Sigmoid colon (tissue), 7 donors: ENCODE measurements around the gene HMCN2. TPM values are rescaled to one million over a fixed set of nuclear protein-coding genes. Genes with fewer than 3 reads are reported as not detected.

ENCODE experiments used
- DNase-seq: peaks from one replicate; pipeline ENCODE4 v3.0.0-alpha.2; 2019
- H3K27ac ChIP-seq, 4 donors: fragments of 200-600 bp; sonication (generic); one replicate each; pipeline ENCODE4 v1.5.1; 2016 to 2019; ENCODE audit warnings: mild to moderate bottlenecking in 1 of 4
- H3K27me3 ChIP-seq, 3 donors: fragments of 200-600 bp; sonication (generic); one replicate each; pipeline ENCODE4 v1.5.1; 2019; ENCODE audit warnings: mild to moderate bottlenecking in 1 of 3
- H3K36me3 ChIP-seq, 4 donors: fragments of 200-600 bp; sonication (generic); one replicate each; pipeline ENCODE4 v1.5.1; 2016 to 2019
- H3K4me1 ChIP-seq, 4 donors: fragments of 200-600 bp; sonication (generic); one replicate each; pipeline ENCODE4 v1.5.1; 2017 to 2019
- H3K4me3 ChIP-seq, 4 donors: fragments of 200-600 bp; sonication (generic); one replicate each; pipeline ENCODE4 v1.5.1; 2017 to 2019; ENCODE audit warnings: mild to moderate bottlenecking in 2 of 4, moderate library complexity in 1 of 4
- H3K9me3 ChIP-seq, 4 donors: fragments of 200-600 bp in 3 of 4; sonication (generic) in 3 of 4; one replicate each; pipeline versions ENCODE4 v1.5.1 to v1.6.1; 2013 to 2019
- CTCF ChIP-seq, 4 experiments: fragments of 450-650 bp in 3 of 4; fragments of 200-600 bp in 1 of 4; IDR thresholded peaks; one replicate each; pipeline ENCODE4 v1.5.1; 2016 to 2019; ENCODE audit warnings: antibody characterized with exemption in 4 of 4, mild to moderate bottlenecking in 3 of 4, moderate library complexity in 2 of 4
- EP300 ChIP-seq, 4 donors: sonication (generic); formaldehyde crosslinking; IDR thresholded peaks; one replicate each; pipeline ENCODE4 v1.6.1; 2017; ENCODE audit warnings: antibody characterized with exemption in 4 of 4
- POLR2A ChIP-seq, 2 donors: fragments of 450-650 bp; IDR thresholded peaks; one replicate each; pipeline ENCODE4 v1.6.1; 2016; ENCODE audit warnings: antibody characterized with exemption in 2 of 2, mild to moderate bottlenecking in 2 of 2, moderate library complexity in 2 of 2
- POLR2AphosphoS5 ChIP-seq, 4 donors: sonication (generic); formaldehyde crosslinking; IDR thresholded peaks; one replicate each; pipeline ENCODE4 v1.6.1; 2017; ENCODE audit warnings: antibody characterized with exemption in 4 of 4
- WGBS, 2 donors: extraction: QIAGEN DNeasy Blood & Tissue Kit; methylation state at CpG; one replicate each; pipeline ENCODE4 v1.1.7; 2013; 5-methylcytosine and 5-hydroxymethylcytosine counted together
- intact Hi-C: fragments of 100-400 bp; cut with DNase I; formaldehyde crosslinking; loops from one replicate; pipeline ENCODE4 v1.15.1; 2023
- polyA plus RNA-seq, 3 donors: library from polyadenylated mRNA; stranded (reverse); fragments of 200-250 nt; gene quantifications; one replicate each; pipeline ENCODE4 v1.2.3, GENCODE V29; 2013
- total RNA-seq, 4 donors: library from RNA; depleted of rRNA; stranded (reverse); fragments of >200 nt; gene quantifications; one replicate each; pipeline ENCODE4 v1.1.0, GENCODE V29; 2016
- donor health status: healthy with polysubstance abuse.
- donor health status: Bipolar disorder and iron deficiency.
- donor health status: healthy.

The HMCN2 gene
- total and polyA plus RNA-seq, 7 donors, result 3.6 to 106 (median 13.2) TPM

- WGBS, 2 donors, result 94 to 97% methylated on average over 8 of the region's 8 CpGs
- DNase-seq, result no peak
- H3K4me1 ChIP-seq, result no peaks in the 10 kb centered on the region
- TF ChIP-seq EP300 (IDR thresholded peaks at IDR 0.05) (no peak), POLR2AphosphoS5 (IDR thresholded peaks at IDR 0.05) (no peak), CTCF (IDR thresholded peaks at IDR 0.05) (no peak), POLR2A (IDR thresholded peaks at IDR 0.05) (no peak)
- no peaks in the 10 kb centered on the region for H3K27me3 ChIP-seq
- H3K36me3 ChIP-seq, result peaks cover 0 to 68% (median 21%) of the 10 kb centered on the region in 4 donors
- H3K9me3 ChIP-seq, result no peaks in the 10 kb centered on the region
- H3K27ac ChIP-seq, result no peak overlapping the region
- intact Hi-C loops, result no loop called here
- no peak overlapping the region for H3K4me3 ChIP-seq
Measured at GRCh38 chr9:130383350-130383715, 117.8 kb downstream of the HMCN2 start.

- H3K27me3 ChIP-seq, result no peaks in the 10 kb centered on the region
- H3K36me3 ChIP-seq, result peaks cover 0 to 72% (median 24%) of the 10 kb centered on the region in 4 donors
- 85 to 88% methylated on average over 18 of the region's 18 CpGs for WGBS, 2 donors
- TF ChIP-seq CTCF (IDR thresholded peaks at IDR 0.05) (no peak), POLR2AphosphoS5 (IDR thresholded peaks at IDR 0.05) (no peak), EP300 (IDR thresholded peaks at IDR 0.05) (no peak), POLR2A (IDR thresholded peaks at IDR 0.05) (no peak)
- no peak overlapping the region for H3K27ac ChIP-seq
- H3K9me3 ChIP-seq, result no peaks in the 10 kb centered on the region
- H3K4me1 ChIP-seq, result no peaks in the 10 kb centered on the region
- intact Hi-C loops, result no loop called here
- no peak for DNase-seq
- H3K4me3 ChIP-seq, result no peak overlapping the region
Measured at GRCh38 chr9:130383979-130384676, 118.6 kb downstream of the HMCN2 start.

- no peak for DNase-seq
- no peaks in the 10 kb centered on the region for H3K27me3 ChIP-seq
- TF ChIP-seq EP300 (IDR thresholded peaks at IDR 0.05) (no peak), CTCF (IDR thresholded peaks at IDR 0.05) (no peak), POLR2AphosphoS5 (IDR thresholded peaks at IDR 0.05) (no peak), POLR2A (IDR thresholded peaks at IDR 0.05) (no peak)
- H3K9me3 ChIP-seq, result no peaks in the 10 kb centered on the region
- no peaks in the 10 kb centered on the region for H3K4me1 ChIP-seq
- peaks cover 0 to 74% (median 25%) of the 10 kb centered on the region in 4 donors for H3K36me3 ChIP-seq
- no peak overlapping the region for H3K4me3 ChIP-seq
- no peak overlapping the region for H3K27ac ChIP-seq
- intact Hi-C loops, result no loop called here
- 91% methylated on average over 11 of the region's 11 CpGs for WGBS, 2 donors
Measured at GRCh38 chr9:130385257-130385656, 119.7 kb downstream of the HMCN2 start.

- Histone ChIP-seq H3K36me3 (peaks cover 0 to 87% (median 39%) of the 10 kb centered on the region in 4 donors), H3K9me3 (no peaks in the 10 kb centered on the region), H3K27ac (no peak overlapping the region), H3K4me1 (no peaks in the 10 kb centered on the region), H3K27me3 (no peaks in the 10 kb centered on the region), H3K4me3 (no peak overlapping the region)
- intact Hi-C loops, result no loop called here
- DNase-seq, result no peak
- no peak for TF ChIP-seq CTCF (IDR thresholded peaks at IDR 0.05)
- no peak for TF ChIP-seq POLR2A (IDR thresholded peaks at IDR 0.05)
- WGBS, 2 donors, result 80 to 81% methylated on average over 8 of the region's 8 CpGs
Measured at GRCh38 chr9:130387398-130387797, 121.8 kb downstream of the HMCN2 start.

- Histone ChIP-seq H3K9me3 (no peaks in the 10 kb centered on the region), H3K27ac (no peak overlapping the region), H3K4me3 (no peak overlapping the region), H3K4me1 (no peaks in the 10 kb centered on the region), H3K27me3 (no peaks in the 10 kb centered on the region), H3K36me3 (peaks cover 0 to 86% (median 39%) of the 10 kb centered on the region in 4 donors)
- DNase-seq, result no peak
- WGBS, 2 donors, result 82 to 89% methylated on average over 4 of the region's 4 CpGs
- intact Hi-C loops, result no loop called here
- TF ChIP-seq CTCF (IDR thresholded peaks at IDR 0.05), result no peak
Measured at GRCh38 chr9:130387905-130388304, 122.3 kb downstream of the HMCN2 start.
